Karpas-422 (cell line): Measurements from ENCODE around the gene DBP. TPM values are rescaled to one million over a fixed set of nuclear protein-coding genes. Genes with fewer than 3 reads are reported as not detected.

Experiments used
- DNase-seq: peaks from one replicate; pipeline ENCODE4 v3.0.0-alpha.2; 2015
- H2AFZ ChIP-seq: fragments of 200-600 bp; sonication (generic); 2 replicates; pipeline ENCODE4 v1.6.1; 2014; ENCODE audit warnings: antibody characterized with exemption, low read length, mixed read lengths
- H3K27ac ChIP-seq: fragments of 200-600 bp; sonication (generic); 2 replicates; pipeline ENCODE4 v1.5.1; 2014; ENCODE audit warnings: mild to moderate bottlenecking, low read length, moderate library complexity
- H3K27me3 ChIP-seq: fragments of 200-600 bp; sonication (generic); 2 replicates; pipeline ENCODE4 v1.6.1; 2014; ENCODE audit warnings: low read length, mixed read lengths
- H3K36me3 ChIP-seq: fragments of 200-600 bp; sonication (generic); 2 replicates; pipeline ENCODE4 v1.6.1; 2014; ENCODE audit warnings: low read length, mixed read lengths; ENCODE audit not compliant: insufficient read depth
- H3K4me1 ChIP-seq: fragments of 200-600 bp; sonication (generic); 2 replicates; pipeline ENCODE4 v1.6.1; 2014; ENCODE audit warnings: mild to moderate bottlenecking, low read length, mixed read lengths
- H3K4me2 ChIP-seq: fragments of 200-600 bp; sonication (generic); 2 replicates; pipeline ENCODE4 v1.6.1; 2014; ENCODE audit warnings: low read length, low read depth, mild to moderate bottlenecking; ENCODE audit not compliant: poor library complexity, severe bottlenecking
- H3K4me3 ChIP-seq: fragments of 200-600 bp; sonication (generic); 2 replicates; pipeline ENCODE4 v1.5.1; 2014; ENCODE audit warnings: mild to moderate bottlenecking, antibody characterized with exemption, low read length, mixed read lengths
- H3K79me2 ChIP-seq: fragments of 200-600 bp; sonication (generic); 2 replicates; pipeline ENCODE4 v1.6.1; 2014; ENCODE audit warnings: mild to moderate bottlenecking, low read length, mixed read lengths
- H3K9ac ChIP-seq: fragments of 200-600 bp; sonication (generic); 2 replicates; pipeline ENCODE4 v1.6.0; 2014; ENCODE audit warnings: low read length
- H3K9me2 ChIP-seq: fragments of 200-600 bp; sonication (generic), shearing (Covaris generic); replicated peaks from 2 replicates; pipeline ENCODE4 v1.6.0; 2014; ENCODE audit warnings: mild to moderate bottlenecking, low read length, moderate library complexity; ENCODE audit not compliant: insufficient read depth
- H3K9me3 ChIP-seq: fragments of 300-700, 200-600 bp; sonication (generic); 2 replicates; pipeline ENCODE4 v1.6.1; 2014; ENCODE audit warnings: low read length, mixed read lengths
- H4K20me1 ChIP-seq: fragments of 200-600 bp; sonication (generic); 2 replicates; pipeline ENCODE4 v1.6.1; 2014; ENCODE audit warnings: mild to moderate bottlenecking, antibody characterized with exemption, low read length, low read depth; ENCODE audit not compliant: insufficient read depth
- total RNA-seq: library from RNA; depleted of rRNA; stranded (reverse); fragments of >200 nt; shearing (Covaris generic); gene quantifications from 2 replicates; pipeline ENCODE4 v1.2.3, GENCODE V29; 2014; ENCODE audit warnings: low replicate concordance

DBP gene
- total RNA-seq, 1 experiment from 2014 or later = 8.5 TPM

- H3K4me1 ChIP-seq = peaks cover 3% of the 10 kb centered on the region
- H4K20me1 ChIP-seq = no peaks in the 10 kb centered on the region
- H3K9me2 ChIP-seq = no peaks in the 10 kb centered on the region
- no peak overlapping the region for H3K4me2 ChIP-seq
- no peak for DNase-seq
- H3K27me3 ChIP-seq = no peaks in the 10 kb centered on the region
- no peaks in the 10 kb centered on the region for H3K79me2 ChIP-seq
- no peak overlapping the region for H3K27ac ChIP-seq
- H3K4me3 ChIP-seq = no peak overlapping the region
- H3K36me3 ChIP-seq = no peaks in the 10 kb centered on the region
- no peak overlapping the region for H3K9ac ChIP-seq
- no peaks in the 10 kb centered on the region for H3K9me3 ChIP-seq
- no peak overlapping the region for H2AFZ ChIP-seq
Observed at GRCh38 chr19:48650974-48651682, 13.9 kb upstream of the DBP start.

- no peaks in the 10 kb centered on the region for H3K9me3 ChIP-seq
- no peak overlapping the region for H3K27ac ChIP-seq
- H3K9ac ChIP-seq = no peak overlapping the region
- H2AFZ ChIP-seq = no peak overlapping the region
- no peaks in the 10 kb centered on the region for H4K20me1 ChIP-seq
- no peaks in the 10 kb centered on the region for H3K79me2 ChIP-seq
- no peak overlapping the region for H3K4me3 ChIP-seq
- peaks cover 14% of the 10 kb centered on the region for H3K4me1 ChIP-seq
- H3K9me2 ChIP-seq = no peaks in the 10 kb centered on the region
- no peaks in the 10 kb centered on the region for H3K36me3 ChIP-seq
- no peak for DNase-seq
- H3K4me2 ChIP-seq = no peak overlapping the region
- H3K27me3 ChIP-seq = no peaks in the 10 kb centered on the region
Observed at GRCh38 chr19:48648134-48648533, 11.0 kb upstream of the DBP start.

- Histone ChIP-seq H3K9ac (no peak overlapping the region), H3K4me2 (peak overlapping the region; percentile 74), H3K36me3 (no peaks in the 10 kb centered on the region), H2AFZ (no peak overlapping the region), H3K4me3 (no peak overlapping the region; the same call in 1 of the 2 replicates), H3K79me2 (no peaks in the 10 kb centered on the region), H3K4me1 (peaks cover 14% of the 10 kb centered on the region), H3K27me3 (no peaks in the 10 kb centered on the region), H3K9me3 (no peaks in the 10 kb centered on the region), H3K9me2 (no peaks in the 10 kb centered on the region), H3K27ac (no peak overlapping the region), H4K20me1 (no peaks in the 10 kb centered on the region)
- no peak for DNase-seq
Observed at GRCh38 chr19:48646722-48647216, 9.6 kb upstream of the DBP start.

GRCh38 chr19:48646001-48646721 is 9.0 kb upstream of the DBP start, which contains the start of gene CA11:
TSS of gene CA11 (minus strand) at chr19:48646187. CDS start at chr19:48645632, 555 bp downstream.
- peak within 1 kb of the TSS; percentile 74 for H3K4me2 ChIP-seq
- peak within 1 kb of the TSS; percentile 61; the same call in 1 of the 2 replicates for H3K4me3 ChIP-seq
- peak; percentile 95 for DNase-seq
- peaks cover 14% of the 10 kb centered on the region for H3K4me1 ChIP-seq
- H3K9ac ChIP-seq = peak within 1 kb of the TSS; percentile 59
- H3K9me2 ChIP-seq = no peaks in the 10 kb centered on the region
- H3K27ac ChIP-seq = no peak within 1 kb of the TSS
- no peaks in the 10 kb centered on the region for H3K27me3 ChIP-seq
- H3K79me2 ChIP-seq = no peaks in the 10 kb centered on the region
- no peaks in the 10 kb centered on the region for H4K20me1 ChIP-seq
- H3K36me3 ChIP-seq = no peaks in the 10 kb centered on the region
- H2AFZ ChIP-seq = peak within 1 kb of the TSS; percentile 78; the same call in 1 of the 2 replicates
- no peaks in the 10 kb centered on the region for H3K9me3 ChIP-seq

GRCh38 chr19:48645620-48646000 is 8.4 kb upstream of the DBP start:
- no peaks in the 10 kb centered on the region for H4K20me1 ChIP-seq

GRCh38 chr19:48644839-48645619 is 7.8 kb upstream of the DBP start:
- H3K9ac ChIP-seq = no peak overlapping the region
- no peaks in the 10 kb centered on the region for H3K9me3 ChIP-seq
- H4K20me1 ChIP-seq = no peaks in the 10 kb centered on the region
- no peak overlapping the region for H3K27ac ChIP-seq
- no peak overlapping the region for H2AFZ ChIP-seq
- DNase-seq = peak; percentile 85
- no peaks in the 10 kb centered on the region for H3K79me2 ChIP-seq
- H3K4me2 ChIP-seq = no peak overlapping the region
- H3K36me3 ChIP-seq = no peaks in the 10 kb centered on the region
- no peaks in the 10 kb centered on the region for H3K27me3 ChIP-seq
- H3K4me3 ChIP-seq = no peak overlapping the region
- H3K9me2 ChIP-seq = no peaks in the 10 kb centered on the region
- H3K4me1 ChIP-seq = peaks cover 14% of the 10 kb centered on the region

More at GRCh38 chr19:48645620-48646000, 8.4 kb upstream of the DBP start:
- Histone ChIP-seq H3K9ac (peak overlapping the region; percentile 59; the same call in 1 of the 2 replicates), H3K4me2 (peak overlapping the region; percentile 74), H3K9me2 (no peaks in the 10 kb centered on the region), H3K79me2 (no peaks in the 10 kb centered on the region), H3K36me3 (no peaks in the 10 kb centered on the region), H3K4me1 (peaks cover 14% of the 10 kb centered on the region), H3K9me3 (no peaks in the 10 kb centered on the region), H3K4me3 (0 out of 2 replicates have a peak overlapping the region, but pooled peaks have one; percentile 61), H3K27me3 (no peaks in the 10 kb centered on the region), H3K27ac (no peak overlapping the region), H2AFZ (0 out of 2 replicates have a peak overlapping the region, but pooled peaks have one; percentile 78)
- no peak for DNase-seq

- Histone ChIP-seq H2AFZ (no peak overlapping the region), H4K20me1 (no peaks in the 10 kb centered on the region), H3K79me2 (no peaks in the 10 kb centered on the region), H3K27ac (no peak overlapping the region), H3K9me3 (no peaks in the 10 kb centered on the region), H3K27me3 (no peaks in the 10 kb centered on the region), H3K4me1 (peaks cover 14% of the 10 kb centered on the region), H3K4me2 (no peak overlapping the region), H3K4me3 (no peak overlapping the region), H3K9ac (no peak overlapping the region), H3K9me2 (no peaks in the 10 kb centered on the region), H3K36me3 (no peaks in the 10 kb centered on the region)
- no peak for DNase-seq
Observed at GRCh38 chr19:48644355-48644754, 7.2 kb upstream of the DBP start.
